PC-9 (cell line): ENCODE measurements around the gene SNX32. TPM values are rescaled to one million over a fixed set of nuclear protein-coding genes. Genes with fewer than 3 reads are reported as not detected.

Experiments
- BruUV-seq: library from RNA; stranded (reverse); fragments of 400-500 nt; replicated peaks from 2 replicates; lab custom pipeline; 2021; lab: Mats Ljungman, UMichigan
- CTCF ChIA-PET: fragments of 300-600 bp; sonication (Branson Sonifier 250); formaldehyde crosslinking; loops from one replicate; lab custom pipeline; 2022; ENCODE audit warnings: antibody characterized with exemption; lab: Charles Lee
- POLR2A ChIA-PET: fragments of 300-600 bp; sonication (Branson Sonifier 250); formaldehyde crosslinking; loops from one replicate; lab custom pipeline; 2022; ENCODE audit warnings: antibody characterized with exemption; ENCODE audit not compliant: unreplicated experiment; lab: Charles Lee
- DNase-seq, 2 experiments: peaks; one replicate each; pipeline versions ENCODE4 v3.0.0 to v3.0.0-alpha.2; 2015 to 2022; ENCODE audit warnings: mixed read lengths in 1 of 2
- H2AFZ ChIP-seq: fragments of 200-600 bp; sonication (generic); 2 replicates; pipeline ENCODE4 v1.8.1; 2017; ENCODE audit warnings: antibody characterized with exemption
- H3F3A ChIP-seq: fragments of 200-600 bp; sonication (generic); 2 replicates; pipeline ENCODE4 v1.8.1; 2017; ENCODE audit warnings: antibody characterized with exemption, mild to moderate bottlenecking, low read depth; ENCODE audit not compliant: insufficient read depth
- H3K27ac ChIP-seq: fragments of 200-600 bp; sonication (generic); 2 replicates; pipeline ENCODE4 v1.6.1; 2016; ENCODE audit warnings: mixed run types
- H3K27me3 ChIP-seq: fragments of 200-600 bp; sonication (generic); 2 replicates; pipeline ENCODE4 v1.6.1; 2016; ENCODE audit warnings: low read depth, mixed run types; ENCODE audit not compliant: insufficient read depth
- H3K36me3 ChIP-seq: fragments of 200-600 bp; sonication (generic); 2 replicates; pipeline ENCODE4 v1.6.1; 2016; ENCODE audit warnings: low read depth, mixed run types
- H3K4me1 ChIP-seq: fragments of 200-600 bp; sonication (generic); replicated peaks from 2 replicates; pipeline ENCODE4 v1.6.1; 2016; ENCODE audit warnings: mixed run types; ENCODE audit not compliant: insufficient read depth
- H3K4me2 ChIP-seq: fragments of 200-600 bp; sonication (generic); 2 replicates; pipeline ENCODE4 v1.6.1; 2017; ENCODE audit warnings: mixed run types
- H3K4me3 ChIP-seq: fragments of 200-600 bp; sonication (generic); 2 replicates; pipeline ENCODE4 v1.6.1; 2016; ENCODE audit warnings: mixed run types
- H3K79me2 ChIP-seq: fragments of 200-600 bp; sonication (generic); 2 replicates; pipeline ENCODE4 v1.6.1; 2017; ENCODE audit warnings: low read depth, mixed run types
- H3K9me2 ChIP-seq: fragments of 200-600 bp; sonication (generic); 2 replicates; pipeline ENCODE4 v1.8.1; 2017; ENCODE audit warnings: mild to moderate bottlenecking; ENCODE audit not compliant: insufficient read depth
- H3K9me3 ChIP-seq: fragments of 200-600 bp; sonication (generic); 2 replicates; pipeline ENCODE4 v1.8.1; 2016; ENCODE audit warnings: low read depth; ENCODE audit not compliant: insufficient read depth
- H4K20me1 ChIP-seq: fragments of 200-600 bp; sonication (generic); 2 replicates; pipeline ENCODE4 v1.8.1; 2017; ENCODE audit not compliant: insufficient read depth
- EZH2 ChIP-seq: fragments of 200-600 bp; sonication (generic); IDR thresholded peaks from 2 replicates; pipeline ENCODE4 v1.8.0; 2017; ENCODE audit warnings: antibody characterized with exemption, low read depth
- intact Hi-C: fragments of 100-400 bp; cut with micrococcal nuclease; formaldehyde crosslinking; loops from one replicate; pipeline ENCODE4 v1.10.0; 2022; ENCODE audit not compliant: unreplicated experiment
- total RNA-seq: library from RNA; stranded (reverse); gene quantifications from 2 replicates; pipeline ENCODE4 v1.2.3, GENCODE V29; 2021
- TF ChIP-seq, protein P1 (sequence below): fragments of 200-600 bp; sonication (generic); conservative IDR thresholded peaks from 2 replicates; pipeline ENCODE4 v1.6.1; 2017; ENCODE audit warnings: mixed run types, antibody characterized with exemption, mild to moderate bottlenecking, moderate library complexity

The SNX32 gene
- total RNA-seq, 1 experiment from 2014 or later, result not detected

DNA sequence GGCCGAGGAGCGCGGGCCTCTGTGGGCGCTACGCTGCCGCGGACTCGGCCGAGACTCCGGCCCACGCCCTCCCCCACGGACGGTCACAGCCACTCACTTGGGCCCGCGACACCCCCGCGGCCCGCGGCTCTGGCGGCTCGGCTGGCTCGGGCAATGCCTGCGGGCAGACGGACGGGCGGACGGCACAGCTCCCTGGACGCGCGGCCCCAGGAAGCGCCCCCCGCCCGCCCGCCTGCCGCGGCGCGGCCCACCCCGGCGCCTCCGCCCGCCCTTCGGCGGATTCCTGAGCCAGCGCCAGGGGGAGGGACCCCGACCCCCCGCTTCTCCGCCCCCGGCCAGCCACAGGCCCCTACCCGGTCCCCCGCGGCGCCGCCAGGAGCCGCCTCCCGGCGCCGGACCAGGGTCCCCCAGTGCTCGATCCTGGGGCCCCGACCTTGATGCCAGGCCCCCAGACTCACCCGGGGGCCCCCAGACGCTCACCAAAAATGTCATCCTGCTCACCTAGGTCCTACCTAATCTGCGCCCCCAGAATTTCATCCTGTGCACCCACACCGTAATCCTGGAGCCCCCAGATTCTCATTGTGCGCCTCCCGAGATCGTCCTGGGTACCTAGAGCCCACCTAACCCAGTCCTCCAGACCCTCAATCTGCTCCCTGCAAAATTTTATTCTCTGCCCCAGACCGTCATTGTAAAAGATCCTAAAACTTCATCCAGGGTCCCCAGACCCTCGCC lies 39.0 kb downstream of the SNX32 start, which contains the start of gene EFEMP2:
EFEMP2 (minus strand) TSS at position 215 of the 732 bp plus-strand sequence. CDS start 446 bp downstream, outside the sequence.
- Histone ChIP-seq H3K36me3 (no peaks in the 10 kb centered on the region), H3K4me3 (peak within 1 kb of the TSS; percentile 61), H3K27ac (no peak within 1 kb of the TSS), H3F3A (peaks cover 31% of the 10 kb centered on the region), H3K27me3 (no peaks in the 10 kb centered on the region), H3K79me2 (no peaks in the 10 kb centered on the region), H2AFZ (peak within 1 kb of the TSS; percentile 87), H3K4me1 (peaks cover 4% of the 10 kb centered on the region; the same call in 1 of the 2 replicates), H4K20me1 (no peaks in the 10 kb centered on the region), H3K4me2 (peak within 1 kb of the TSS; percentile 78), H3K9me3 (no peaks in the 10 kb centered on the region), H3K9me2 (no peaks in the 10 kb centered on the region)
- TF ChIP-seq, protein P1, sequence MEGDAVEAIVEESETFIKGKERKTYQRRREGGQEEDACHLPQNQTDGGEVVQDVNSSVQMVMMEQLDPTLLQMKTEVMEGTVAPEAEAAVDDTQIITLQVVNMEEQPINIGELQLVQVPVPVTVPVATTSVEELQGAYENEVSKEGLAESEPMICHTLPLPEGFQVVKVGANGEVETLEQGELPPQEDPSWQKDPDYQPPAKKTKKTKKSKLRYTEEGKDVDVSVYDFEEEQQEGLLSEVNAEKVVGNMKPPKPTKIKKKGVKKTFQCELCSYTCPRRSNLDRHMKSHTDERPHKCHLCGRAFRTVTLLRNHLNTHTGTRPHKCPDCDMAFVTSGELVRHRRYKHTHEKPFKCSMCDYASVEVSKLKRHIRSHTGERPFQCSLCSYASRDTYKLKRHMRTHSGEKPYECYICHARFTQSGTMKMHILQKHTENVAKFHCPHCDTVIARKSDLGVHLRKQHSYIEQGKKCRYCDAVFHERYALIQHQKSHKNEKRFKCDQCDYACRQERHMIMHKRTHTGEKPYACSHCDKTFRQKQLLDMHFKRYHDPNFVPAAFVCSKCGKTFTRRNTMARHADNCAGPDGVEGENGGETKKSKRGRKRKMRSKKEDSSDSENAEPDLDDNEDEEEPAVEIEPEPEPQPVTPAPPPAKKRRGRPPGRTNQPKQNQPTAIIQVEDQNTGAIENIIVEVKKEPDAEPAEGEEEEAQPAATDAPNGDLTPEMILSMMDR, result no peak
- TF ChIP-seq EZH2, result no peak
- BruUV-seq, result no TSS peak
- CTCF ChIA-PET, result interaction anchor here (0.5 to 0.7 kb wide), 2 partner anchors 12 to 191 kb away, joined by 3 to 7 read pairs; no protein-coding TSS in a partner anchor
- peak in 1 of 2 experiments; percentile 44 for DNase-seq
- POLR2A ChIA-PET, result interaction anchor here (0.7 kb wide), 2 partner anchors 130 to 302 kb away, joined by 4 to 5 read pairs; partner anchors contain the start of genes BANF1 and ZNRD2
- intact Hi-C loops, result no loop called here

DNA sequence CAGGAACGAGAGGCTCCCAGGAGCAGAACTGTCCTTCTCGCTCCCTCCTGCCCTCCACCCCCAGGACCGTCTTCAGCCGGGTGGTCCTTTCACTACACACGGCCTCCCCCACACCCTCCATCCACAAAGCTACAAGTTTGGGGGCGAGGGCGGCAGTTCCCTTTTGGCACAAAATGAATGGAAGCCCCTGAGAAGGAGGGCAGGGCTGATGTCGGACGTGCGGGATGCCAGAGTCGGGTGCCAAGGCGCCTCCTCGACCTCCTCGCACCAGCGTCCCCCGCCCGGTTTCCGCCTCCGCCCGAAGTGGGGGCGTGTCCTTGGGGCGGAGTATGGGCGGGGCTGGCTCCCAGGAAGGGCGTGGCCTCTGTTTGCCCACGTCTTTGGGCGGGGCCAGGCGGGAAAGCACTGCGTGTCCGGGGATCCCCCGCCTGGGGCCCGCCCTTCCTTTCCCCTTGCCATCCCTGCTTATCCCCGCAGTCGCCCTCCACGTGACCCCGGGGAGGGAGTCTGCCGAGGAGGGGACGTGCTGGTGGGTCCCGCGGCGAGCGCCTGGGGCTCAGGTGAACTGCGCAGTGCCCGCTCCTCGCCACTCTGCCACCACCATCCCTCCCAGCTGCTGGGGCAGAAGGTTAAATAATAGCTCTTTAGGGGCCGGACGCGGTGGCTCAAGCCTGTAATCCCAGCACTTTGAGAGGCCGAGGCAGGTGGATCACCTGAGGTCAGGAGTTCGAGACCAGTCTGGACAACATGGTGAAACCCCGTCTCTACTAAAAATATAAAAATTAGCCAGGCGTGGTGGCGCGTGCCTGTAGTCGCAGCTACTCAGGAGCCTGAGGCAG lies 39.8 kb downstream of the SNX32 start:
- H3K4me2 ChIP-seq, result peak overlapping the region; percentile 78
- peak overlapping the region; percentile 61 for H3K4me3 ChIP-seq
- no TSS peak for BruUV-seq
- H3F3A ChIP-seq, result peaks cover 25% of the 10 kb centered on the region
- H3K9me3 ChIP-seq, result no peaks in the 10 kb centered on the region
- H4K20me1 ChIP-seq, result no peaks in the 10 kb centered on the region
- H3K4me1 ChIP-seq, result peaks cover 4% of the 10 kb centered on the region; the same call in 1 of the 2 replicates
- TF ChIP-seq, protein P1, result no peak
- no peak for TF ChIP-seq EZH2
- CTCF ChIA-PET, result interaction anchor here (0.6 to 0.8 kb wide), 3 partner anchors 25 to 171 kb away, joined by 3 to 15 read pairs (median 3); no protein-coding TSS in a partner anchor
- intact Hi-C loops, result no loop called here
- peak; percentile 74 to 98 for DNase-seq
- H3K9me2 ChIP-seq, result no peaks in the 10 kb centered on the region
- no peaks in the 10 kb centered on the region for H3K79me2 ChIP-seq
- H3K27ac ChIP-seq, result no peak overlapping the region
- POLR2A ChIA-PET, result interaction anchor here (0.6 to 0.8 kb wide), 3 partner anchors 64 to 209 kb away, joined by 4 to 6 read pairs (median 4); no protein-coding TSS in a partner anchor
- peak overlapping the region; percentile 87 for H2AFZ ChIP-seq
- no peaks in the 10 kb centered on the region for H3K36me3 ChIP-seq
- H3K27me3 ChIP-seq, result no peaks in the 10 kb centered on the region

DNA sequence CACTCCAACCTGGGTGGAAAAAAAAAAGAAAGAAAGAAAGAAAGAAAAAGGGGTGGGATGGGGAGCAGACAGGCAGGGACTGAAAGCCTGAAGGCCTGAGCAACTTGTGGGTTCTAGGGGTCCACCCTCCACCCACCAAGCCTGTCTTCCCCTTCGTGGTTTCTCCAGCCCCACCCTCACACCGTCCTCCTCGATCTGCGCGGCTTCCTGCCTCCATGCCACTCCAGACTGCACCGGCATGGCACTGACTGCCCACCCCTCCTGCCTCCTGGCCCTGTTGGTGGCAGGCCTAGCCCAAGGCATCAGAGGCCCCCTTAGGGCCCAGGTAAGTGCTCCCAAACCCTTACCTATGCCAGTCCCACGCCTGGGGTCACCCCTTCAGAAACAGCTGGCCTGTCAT lies 45.9 kb downstream of the SNX32 start, which contains the start of gene CTSW:
CTSW (plus strand) TSS at position 221 of the 400 bp plus-strand sequence; CDS start at position 239, 18 bp downstream.
- Histone ChIP-seq H3K27ac (no peak within 1 kb of the TSS), H3K4me2 (no peak within 1 kb of the TSS), H3K9me3 (no peaks in the 10 kb centered on the region), H3K4me3 (no peak within 1 kb of the TSS), H3K27me3 (no peaks in the 10 kb centered on the region), H3K36me3 (0 out of 2 replicates have a peak, but pooled peaks cover 11% of the 10 kb centered on the region), H2AFZ (no peak within 1 kb of the TSS), H3F3A (peaks cover 6% of the 10 kb centered on the region; the same call in 1 of the 2 replicates), H3K4me1 (no peaks in the 10 kb centered on the region), H3K9me2 (no peaks in the 10 kb centered on the region), H4K20me1 (no peaks in the 10 kb centered on the region), H3K79me2 (no peaks in the 10 kb centered on the region; the same call in 1 of the 2 replicates)
- no TSS peak for BruUV-seq
- no peak for TF ChIP-seq EZH2
- TF ChIP-seq, protein P1, result no peak
- DNase-seq, result no peak
- intact Hi-C loops, result loop anchor here (10.0 kb wide), 1 partner anchor 185 kb away; no protein-coding TSS in a partner anchor
- ChIA-PET POLR2A (no interaction called here), CTCF (no interaction called here)
